GM12878 (cell line): ENCODE measurements around the gene SUPT7L. TPM values are rescaled to one million over a fixed set of nuclear protein-coding genes. Genes with fewer than 3 reads are reported as not detected.

Source experiments
- ATAC-seq: fragments of 200-7000 bp; cut with Tn5 transposase; 3 replicates; pipeline ENCODE4 v1.9.1; 2020; ENCODE audit warnings: mild to moderate bottlenecking, moderate library complexity
- BruUV-seq: library from RNA; stranded (reverse); fragments of 400-500 nt; replicated peaks from 2 replicates; lab custom pipeline; 2021; lab: Mats Ljungman, UMichigan
- CTCF ChIA-PET: fragments of 300-600 bp; sonication (Branson Sonifier 250); formaldehyde crosslinking; extraction: SDS; loops from one replicate; lab custom pipeline; 2021; ENCODE audit warnings: inconsistent platforms; lab: Yijun Ruan, JAX
- POLR2A ChIA-PET: fragments of 350-600 bp; formaldehyde crosslinking; extraction: SDS; loops from one replicate; lab custom pipeline; 2021; ENCODE audit warnings: inconsistent platforms; lab: Charles Lee
- RAD21 ChIA-PET: fragments of 300-600 bp; sonication (Branson Sonifier 250); formaldehyde crosslinking; loops from one replicate; lab custom pipeline; 2023; ENCODE audit warnings: antibody characterized with exemption; ENCODE audit not compliant: unreplicated experiment; lab: Charles Lee
- SMC1A ChIA-PET: fragments of 300-600 bp; sonication (Branson Sonifier 250); formaldehyde crosslinking; loops from one replicate; lab custom pipeline; 2023; ENCODE audit not compliant: unreplicated experiment, uncharacterized antibody; lab: Charles Lee
- DNase-seq: peaks from one replicate; pipeline ENCODE4 v3.0.0-alpha.2; 2011; ENCODE audit warnings: low read depth, low spot score
- FAIRE-seq: peaks from 3 replicates; lab custom pipeline; 2011; peaks lifted over from hg19 to GRCh38; lab: Jason Lieb, UNC
- H2AFZ ChIP-seq: 2 replicates; pipeline ENCODE4 v1.6.0; 2011; ENCODE audit warnings: low read depth, low read length, control low read depth; ENCODE audit not compliant: control insufficient read depth
- H3K27ac ChIP-seq: 2 replicates; pipeline ENCODE4 v1.5.1; 2011; ENCODE audit warnings: control low read depth; ENCODE audit not compliant: control insufficient read depth, insufficient read depth
- H3K27me3 ChIP-seq, 2 experiments: replicated peaks in 1 of 2; 2 replicates each; pipeline versions ENCODE4 v1.6.0 to v1.6.1; 2011; ENCODE audit warnings: low read length in 1 of 2; ENCODE audit not compliant: control insufficient read depth in 2 of 2, insufficient read depth in 2 of 2
- H3K36me3 ChIP-seq, 2 experiments: 2 replicates each; pipeline ENCODE4 v1.5.1; 2011; ENCODE audit warnings: low read length in 1 of 2; ENCODE audit not compliant: control insufficient read depth in 2 of 2, insufficient read depth in 2 of 2
- H3K4me1 ChIP-seq: 2 replicates; pipeline ENCODE4 v1.6.1; 2011; ENCODE audit warnings: mild to moderate bottlenecking, low read length, moderate library complexity, mixed read lengths; ENCODE audit not compliant: control insufficient read depth, insufficient read depth
- H3K4me2 ChIP-seq: 2 replicates; pipeline ENCODE4 v1.6.0; 2011; ENCODE audit warnings: control low read depth; ENCODE audit not compliant: control insufficient read depth, insufficient read depth
- H3K4me3 ChIP-seq: fragments of 200-600 bp; sonication (generic); 2 replicates; pipeline ENCODE4 v1.5.1; 2016
- H3K79me2 ChIP-seq: 2 replicates; pipeline ENCODE4 v1.6.0; 2011; ENCODE audit warnings: low read length; ENCODE audit not compliant: control insufficient read depth, insufficient read depth
- H3K9ac ChIP-seq: 2 replicates; pipeline ENCODE4 v1.8.0; 2011; ENCODE audit warnings: low read length, control low read depth, mixed read lengths; ENCODE audit not compliant: control insufficient read depth, insufficient read depth
- H3K9me3 ChIP-seq: replicated peaks from 3 replicates; pipeline ENCODE4 v1.5.1; 2011; ENCODE audit warnings: mild to moderate bottlenecking, low read length; ENCODE audit not compliant: control insufficient read depth, insufficient read depth
- H4K20me1 ChIP-seq: 2 replicates; pipeline ENCODE4 v1.6.0; 2011; ENCODE audit not compliant: control insufficient read depth, insufficient read depth
- ASH2L ChIP-seq: fragments of 300-600, 200-600 bp; sonication (generic); IDR thresholded peaks from 2 replicates; pipeline ENCODE4 v1.6.1; 2017; ENCODE audit warnings: low read depth, mild to moderate bottlenecking, borderline replicate concordance
- BHLHE40 ChIP-seq, 2 experiments: fragments of 450-650 bp in 1 of 2; IDR thresholded peaks; 2 replicates each; pipeline ENCODE4 v1.6.1; 2011 to 2017; ENCODE audit warnings: low read depth in 2 of 2, borderline replicate concordance in 1 of 2, improper control_type of control experiment in 1 of 2, low read length in 1 of 2, mild to moderate bottlenecking in 1 of 2
- ETV6 ChIP-seq, 2 experiments: fragments of 450-650 bp in 1 of 2; IDR thresholded peaks in 1 of 2; conservative IDR thresholded peaks in 1 of 2; 2 replicates each; pipeline ENCODE4 v1.6.1; 2014; ENCODE audit warnings: antibody characterized with exemption in 1 of 2, borderline replicate concordance in 1 of 2, low read depth in 1 of 2, mild to moderate bottlenecking in 1 of 2, moderate library complexity in 1 of 2
- ZNF622 ChIP-seq: fragments of 450-650 bp; IDR thresholded peaks from 2 replicates; pipeline ENCODE4 v1.6.1; 2017; ENCODE audit warnings: mild to moderate bottlenecking, inconsistent platforms
- WGBS: methylation state at CpG from one replicate; pipeline ENCODE4 v1.1.6; 2016; ENCODE audit warnings: low lambda C conversion rate; ENCODE audit not compliant: insufficient replicate concordance, insufficient coverage; ENCODE audit errors: missing lambda C conversion rate; 5-methylcytosine and 5-hydroxymethylcytosine counted together
- in situ Hi-C: fragments of 300-500 bp; cut with MboI; formaldehyde crosslinking; loops from 9 replicates; pipeline ENCODE4 v1.14.3; 2018; ENCODE audit warnings: mixed read lengths
- intact Hi-C: fragments of 100-400 bp; cut with micrococcal nuclease; formaldehyde crosslinking; loops from one replicate; pipeline ENCODE4 v1.14.2; 2022; ENCODE audit not compliant: unreplicated experiment
- polyA plus RNA-seq, 11 experiments: library from polyadenylated mRNA; depleted of rRNA in 4 of 11; unstranded in 6 of 11; stranded (reverse) in 5 of 11; fragments of >200 nt; fragmentation: Nextera tagmentation in 4 of 11; fragmentation: Illumina TruSeq in 1 of 11; extraction: Ambion mirVana in 4 of 11; extraction: Trizol in 1 of 11; gene quantifications; 1 replicate in 1 of 11; 2 replicates in 10 of 11; pipeline versions ENCODE4 v1.2.1 to v1.2.3, GENCODE V29; 2011 to 2016; ENCODE audit warnings: inconsistent platforms in 2 of 11, missing spikeins in 2 of 11, low read depth in 1 of 11
- total RNA-seq, 4 experiments: library from RNA; depleted of rRNA in 3 of 4; stranded (reverse); fragments of >200 nt in 3 of 4; fragmentation: Illumina TruSeq in 1 of 4; extraction: Trizol in 1 of 4; gene quantifications; 2 replicates each; pipeline versions ENCODE4 v1.2.1 to v1.2.3, GENCODE V29; 2013 to 2021
- TF ChIP-seq, protein P1 (sequence below): IDR thresholded peaks from 2 replicates; pipeline ENCODE4 v1.6.1; 2011; ENCODE audit warnings: mild to moderate bottlenecking, low read depth, low read length, moderate library complexity; ENCODE audit not compliant: insufficient replicate concordance
- TF ChIP-seq, protein P2 (sequence below): fragments of 450-650 bp; conservative IDR thresholded peaks from 2 replicates; pipeline ENCODE4 v1.6.1; 2017; ENCODE audit warnings: mild to moderate bottlenecking, moderate library complexity

SUPT7L gene
- total and polyA plus RNA-seq, 10 of the 15 experiments (the other 5 are each of a cell fraction or from before 2014, with no cell fraction given): 10.2 to 43.7 (median 21.3) TPM

DNA sequence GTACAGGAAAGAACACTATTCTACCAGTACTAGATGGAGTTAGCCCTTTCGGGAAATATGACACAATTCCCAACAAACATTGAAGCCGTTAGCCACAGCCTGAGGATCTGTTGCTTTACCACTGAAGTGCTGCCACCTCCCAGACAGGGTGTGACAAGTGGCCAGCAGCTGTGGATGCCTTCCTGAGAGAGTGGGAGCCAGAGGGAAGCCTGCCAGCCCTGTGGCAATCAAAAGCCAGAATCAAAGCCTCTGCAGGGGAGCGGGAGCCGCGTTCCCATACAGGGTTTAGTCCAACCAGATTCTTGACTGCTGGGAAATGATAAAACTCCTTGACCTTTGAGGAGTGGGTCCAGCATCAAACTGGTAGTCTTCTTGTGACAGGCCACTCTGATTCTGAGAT is 38.3 kb upstream of the SUPT7L start:
- H2AFZ ChIP-seq: no peak overlapping the region
- no peaks in the 10 kb centered on the region for H3K79me2 ChIP-seq
- SMC1A ChIA-PET: no interaction called here
- DNase-seq: no peak
- TF ChIP-seq ZNF622 (no peak), BHLHE40 (IDR thresholded peaks at IDR 0.05; ENCODE audit: borderline replicate concordance in 1 of 2, low read depth in 2 of 2, low read length in 1 of 2) (no peak), ETV6 (conservative IDR thresholded peaks at IDR 0.05 in 1 of 2, IDR thresholded peaks at IDR 0.05 in 1 of 2; ENCODE audit: borderline replicate concordance in 1 of 2, low read depth in 1 of 2) (no peak), ASH2L (no peak)
- TF ChIP-seq, protein P1, sequence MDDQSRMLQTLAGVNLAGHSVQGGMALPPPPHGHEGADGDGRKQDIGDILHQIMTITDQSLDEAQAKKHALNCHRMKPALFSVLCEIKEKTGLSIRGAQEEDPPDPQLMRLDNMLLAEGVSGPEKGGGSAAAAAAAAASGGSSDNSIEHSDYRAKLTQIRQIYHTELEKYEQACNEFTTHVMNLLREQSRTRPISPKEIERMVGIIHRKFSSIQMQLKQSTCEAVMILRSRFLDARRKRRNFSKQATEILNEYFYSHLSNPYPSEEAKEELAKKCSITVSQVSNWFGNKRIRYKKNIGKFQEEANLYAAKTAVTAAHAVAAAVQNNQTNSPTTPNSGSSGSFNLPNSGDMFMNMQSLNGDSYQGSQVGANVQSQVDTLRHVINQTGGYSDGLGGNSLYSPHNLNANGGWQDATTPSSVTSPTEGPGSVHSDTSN: no peak
- TF ChIP-seq, protein P2, sequence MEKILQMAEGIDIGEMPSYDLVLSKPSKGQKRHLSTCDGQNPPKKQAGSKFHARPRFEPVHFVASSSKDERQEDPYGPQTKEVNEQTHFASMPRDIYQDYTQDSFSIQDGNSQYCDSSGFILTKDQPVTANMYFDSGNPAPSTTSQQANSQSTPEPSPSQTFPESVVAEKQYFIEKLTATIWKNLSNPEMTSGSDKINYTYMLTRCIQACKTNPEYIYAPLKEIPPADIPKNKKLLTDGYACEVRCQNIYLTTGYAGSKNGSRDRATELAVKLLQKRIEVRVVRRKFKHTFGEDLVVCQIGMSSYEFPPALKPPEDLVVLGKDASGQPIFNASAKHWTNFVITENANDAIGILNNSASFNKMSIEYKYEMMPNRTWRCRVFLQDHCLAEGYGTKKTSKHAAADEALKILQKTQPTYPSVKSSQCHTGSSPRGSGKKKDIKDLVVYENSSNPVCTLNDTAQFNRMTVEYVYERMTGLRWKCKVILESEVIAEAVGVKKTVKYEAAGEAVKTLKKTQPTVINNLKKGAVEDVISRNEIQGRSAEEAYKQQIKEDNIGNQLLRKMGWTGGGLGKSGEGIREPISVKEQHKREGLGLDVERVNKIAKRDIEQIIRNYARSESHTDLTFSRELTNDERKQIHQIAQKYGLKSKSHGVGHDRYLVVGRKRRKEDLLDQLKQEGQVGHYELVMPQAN: no peak
- TF ChIP-seq, all 136 proteins: peak for 0
- POLR2A ChIA-PET: no interaction called here
- intact Hi-C loops: loop anchor here (2.0 kb wide), 1 partner anchor 695 kb away; no protein-coding TSS in a partner anchor
- Histone ChIP-seq H3K9me3 (no peaks in the 10 kb centered on the region), H3K4me2 (no peak overlapping the region), H3K4me3 (no peak overlapping the region), H3K36me3 (no peaks in the 10 kb centered on the region), H3K27me3 (no peaks in the 10 kb centered on the region), H3K9ac (no peak overlapping the region), H3K27ac (no peak overlapping the region), H3K4me1 (no peaks in the 10 kb centered on the region), H4K20me1 (no peaks in the 10 kb centered on the region)
- in situ Hi-C loops: no loop called here
- ATAC-seq (no peak), FAIRE-seq (no peak)
- RAD21 ChIA-PET: no interaction called here
- WGBS: 89% methylated on average over 5 of the region's 5 CpGs
- no TSS peak for BruUV-seq
- CTCF ChIA-PET: interaction anchor here (1.1 to 3.6 kb wide), 2 partner anchors 18 to 752 kb away, joined by 4 to 23 read pairs; no protein-coding TSS in a partner anchor
